HG03571 (cell line): ENCODE measurements around the gene DIPK1C.

ENCODE experiments used
- ATAC-seq: cut with Tn5 transposase; IDR thresholded peaks from one replicate; pipeline ENCODE4 v1.9.1; 2021; ENCODE audit not compliant: unreplicated experiment

Gene DIPK1C

GRCh38 chr18:74422541-74422940 lies 34.6 kb downstream of the DIPK1C start:
- no peak for ATAC-seq

- no peak for ATAC-seq
Observed at GRCh38 chr18:74420926-74421325, 36.2 kb downstream of the DIPK1C start.

GRCh38 chr18:74420481-74420880 lies 36.6 kb downstream of the DIPK1C start:
- no peak for ATAC-seq

GRCh38 chr18:74419761-74420160 lies 37.3 kb downstream of the DIPK1C start:
- ATAC-seq = no peak

GRCh38 chr18:74418023-74418422 lies 39.1 kb downstream of the DIPK1C start:
- no peak for ATAC-seq

- no peak for ATAC-seq
Observed at GRCh38 chr18:74416124-74416523, 41.0 kb downstream of the DIPK1C start.

GRCh38 chr18:74414953-74415515 lies 42.1 kb downstream of the DIPK1C start:
- no peak for ATAC-seq

GRCh38 chr18:74413836-74414235 lies 43.3 kb downstream of the DIPK1C start:
- no peak for ATAC-seq

- ATAC-seq = no peak
Observed at GRCh38 chr18:74412116-74412880, 44.8 kb downstream of the DIPK1C start.

- no peak for ATAC-seq
Observed at GRCh38 chr18:74411475-74411874, 45.6 kb downstream of the DIPK1C start.

- ATAC-seq = no peak
Observed at GRCh38 chr18:74410441-74410992, 46.6 kb downstream of the DIPK1C start.

GRCh38 chr18:74407888-74408287 lies 49.2 kb downstream of the DIPK1C start:
- no peak for ATAC-seq

- no peak for ATAC-seq
Observed at GRCh38 chr18:74402806-74403433, 54.2 kb downstream of the DIPK1C start.

- ATAC-seq = no peak
Observed at GRCh38 chr18:74400813-74401212, 56.3 kb downstream of the DIPK1C start.

GRCh38 chr18:74399091-74399887 lies 57.8 kb downstream of the DIPK1C start:
- ATAC-seq = no peak

- ATAC-seq = no peak
Observed at GRCh38 chr18:74397572-74397971, 59.5 kb downstream of the DIPK1C start.

GRCh38 chr18:74396171-74397169 lies 60.6 kb downstream of the DIPK1C start:
- ATAC-seq = no peak

- no peak for ATAC-seq
Observed at GRCh38 chr18:74395648-74396154, 61.4 kb downstream of the DIPK1C start.

GRCh38 chr18:74395006-74395405 lies 62.1 kb downstream of the DIPK1C start:
- no peak for ATAC-seq

- ATAC-seq = no peak
Observed at GRCh38 chr18:74392323-74392722, 64.8 kb downstream of the DIPK1C start.
